GM18498 (cell line): Measurements from ENCODE around the gene ZFR.

Experiments
- ATAC-seq: cut with Tn5 transposase; IDR thresholded peaks from one replicate; pipeline ENCODE4 v1.9.1; 2021; ENCODE audit warnings: mild to moderate bottlenecking, moderate library complexity; ENCODE audit not compliant: unreplicated experiment

Gene ZFR

DNA sequence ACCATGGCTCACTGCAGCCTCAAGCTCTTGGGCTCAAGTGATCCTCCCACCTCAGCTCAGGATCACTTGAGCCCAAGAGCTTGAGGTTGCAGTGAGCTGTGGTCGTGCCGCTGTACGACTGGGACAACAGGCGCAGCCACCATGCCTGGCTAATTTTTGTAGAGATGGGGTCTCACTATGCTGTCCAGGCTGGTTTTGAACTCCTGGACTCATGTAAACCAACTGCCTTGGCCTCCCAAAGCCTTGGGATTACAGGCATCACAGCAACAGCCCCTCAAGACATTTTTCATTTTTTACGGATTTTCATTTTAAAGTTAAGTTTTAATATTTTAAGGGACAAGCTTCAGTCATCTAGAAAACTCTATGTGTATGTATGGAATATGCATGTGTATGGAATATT is 78.9 kb downstream of the ZFR start:
- ATAC-seq: no peak

DNA sequence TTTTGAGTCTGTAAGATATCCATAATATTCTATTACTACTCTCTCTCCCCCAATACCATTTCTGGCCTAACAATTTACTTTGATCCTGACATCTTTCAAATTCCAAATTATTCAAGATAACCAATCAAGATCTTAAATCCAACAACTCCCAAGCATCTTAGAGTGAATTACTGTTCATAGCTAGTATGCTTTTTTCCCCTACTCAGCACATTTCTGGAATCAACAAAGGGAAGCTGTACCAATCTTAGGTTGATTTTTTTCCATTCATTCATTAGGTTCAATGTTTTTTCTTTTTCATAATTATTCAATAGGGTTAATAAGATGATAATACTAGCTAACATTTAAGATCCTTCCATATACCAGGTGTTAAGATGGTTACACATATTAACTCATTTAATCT is 81.5 kb downstream of the ZFR start:
- ATAC-seq: no peak

DNA sequence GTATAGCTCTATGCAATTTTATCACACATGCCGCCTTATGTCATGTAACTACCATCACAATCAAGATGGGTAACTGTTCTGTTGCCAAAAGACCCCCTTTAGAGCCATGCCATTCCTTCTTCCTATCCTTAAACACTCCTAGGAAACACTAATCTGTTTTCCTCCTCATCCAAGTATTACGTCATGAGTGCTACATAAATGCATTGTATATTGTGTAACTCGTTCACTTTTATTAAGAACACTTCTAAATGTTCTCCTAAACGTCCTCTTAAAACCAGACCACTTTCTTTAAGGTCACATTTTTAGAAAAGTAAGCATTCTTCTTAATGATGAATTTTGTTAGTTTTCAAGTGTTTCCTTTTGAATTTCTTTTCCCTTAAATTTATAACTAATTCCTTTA is 82.0 kb downstream of the ZFR start:
- ATAC-seq: no peak

DNA sequence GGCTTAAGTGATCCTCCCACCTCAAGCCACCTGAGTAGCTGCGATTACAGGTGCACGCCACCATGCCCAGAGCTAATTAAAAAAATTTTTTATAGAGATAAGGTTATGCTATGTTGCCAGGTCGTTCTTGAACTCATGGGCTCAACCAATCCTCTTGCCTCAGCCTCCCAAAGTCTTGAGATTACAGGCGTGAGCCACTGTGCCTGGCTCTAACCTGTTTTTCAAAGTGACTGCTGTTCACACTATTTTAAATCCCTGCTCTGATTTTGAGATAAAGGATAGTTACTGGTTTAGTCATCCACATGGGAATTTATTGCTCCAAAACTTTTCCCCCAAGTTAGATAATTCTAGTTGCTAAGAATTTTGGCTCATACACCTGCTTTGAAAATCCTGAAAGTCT is 83.6 kb downstream of the ZFR start:
- ATAC-seq: no peak

DNA sequence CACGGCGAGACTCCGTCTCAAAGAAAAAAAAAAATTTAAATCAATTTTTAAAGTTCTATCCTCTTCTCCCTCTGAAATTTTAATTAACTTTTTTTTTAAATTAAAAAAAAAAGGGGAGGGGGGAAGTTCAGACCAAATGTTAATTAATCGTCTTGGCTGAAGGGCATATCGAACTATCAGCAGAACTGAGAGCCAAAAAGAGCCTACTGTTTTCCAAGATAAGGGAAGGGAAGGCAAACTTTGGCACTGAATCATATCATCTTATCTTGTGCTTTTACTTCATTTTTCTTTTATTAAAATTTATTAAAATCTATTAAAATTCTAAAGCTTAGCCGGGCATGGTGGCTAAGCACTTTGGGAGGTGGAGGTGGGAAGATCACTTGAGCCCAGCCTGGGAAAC is 85.9 kb downstream of the ZFR start:
- ATAC-seq: no peak

DNA sequence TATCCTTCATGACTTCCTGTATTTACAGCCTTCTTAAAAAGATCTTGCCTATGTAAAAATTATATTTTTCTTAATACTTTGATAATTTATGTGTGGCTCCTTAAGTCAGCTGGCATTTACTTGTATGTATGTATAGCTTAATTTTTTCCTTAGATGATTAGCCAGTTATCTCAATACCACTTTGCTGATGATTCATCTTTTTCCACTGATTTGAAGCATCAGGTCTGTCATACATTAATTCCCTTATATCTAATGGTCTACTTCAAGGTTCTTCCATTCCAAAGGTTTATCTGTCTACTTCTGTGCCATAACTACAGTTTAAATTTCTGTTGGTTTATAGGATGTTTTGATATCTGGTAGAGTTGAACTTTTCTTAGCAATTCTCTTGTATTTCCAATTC is 86.9 kb downstream of the ZFR start:
- no peak for ATAC-seq

DNA sequence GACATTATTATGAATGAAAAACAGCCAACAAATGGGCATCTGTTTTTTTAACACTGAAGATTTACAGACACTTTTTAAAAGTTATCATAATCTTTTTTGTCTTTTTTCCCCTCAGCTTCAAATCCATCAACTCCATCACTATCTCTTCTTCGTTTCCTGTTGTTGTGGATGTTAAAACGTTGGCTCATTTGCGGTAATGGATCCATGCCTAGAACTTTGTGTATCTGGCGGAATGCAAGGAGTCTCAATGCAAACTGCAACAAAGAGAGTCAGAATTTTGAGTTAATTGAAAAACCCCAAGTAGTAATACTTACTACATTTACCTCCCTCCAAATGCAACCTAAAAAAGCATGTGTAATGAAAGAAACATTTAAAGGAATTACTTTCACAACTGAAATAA is 88.9 kb downstream of the ZFR start:
- no peak for ATAC-seq

DNA sequence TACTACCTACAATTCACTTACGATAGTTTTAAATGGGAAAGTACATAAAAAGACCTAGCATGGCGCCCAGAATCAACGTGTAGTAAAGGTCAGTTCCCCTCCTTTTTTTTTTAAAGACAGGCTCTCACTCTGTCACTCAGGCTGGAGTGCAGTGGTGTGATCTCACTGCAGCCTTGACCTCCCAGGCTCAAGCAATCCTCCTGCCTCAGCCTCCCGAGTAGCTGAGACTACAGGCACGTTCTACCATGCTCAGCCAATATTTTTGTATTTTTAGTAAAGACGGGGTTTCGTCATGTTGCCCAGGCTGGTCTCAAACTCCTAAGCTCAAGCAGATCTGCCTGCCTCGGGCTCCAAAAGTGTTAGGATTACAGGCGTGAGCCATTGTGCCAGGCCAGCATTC is 91.1 kb downstream of the ZFR start:
- no peak for ATAC-seq

DNA sequence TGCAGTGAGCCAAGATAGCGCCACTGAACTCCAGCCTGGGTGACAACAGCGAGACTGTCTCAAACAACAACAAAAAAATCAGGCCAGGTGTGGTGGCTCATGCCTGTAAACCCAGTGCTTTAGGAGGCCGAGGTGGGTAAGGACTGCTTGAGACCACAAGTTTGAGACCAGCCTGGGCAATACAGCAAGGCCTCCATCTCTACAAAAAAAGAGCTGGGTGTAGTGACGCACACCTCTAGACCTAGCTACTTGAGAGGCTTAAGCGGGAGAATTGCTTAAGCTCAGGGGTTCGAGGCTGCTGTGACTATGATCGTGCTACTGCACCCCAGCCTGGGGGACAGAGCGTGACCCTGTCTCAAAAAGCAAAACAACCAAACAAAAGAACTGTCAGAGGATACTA is 91.9 kb downstream of the ZFR start:
- no peak for ATAC-seq

DNA sequence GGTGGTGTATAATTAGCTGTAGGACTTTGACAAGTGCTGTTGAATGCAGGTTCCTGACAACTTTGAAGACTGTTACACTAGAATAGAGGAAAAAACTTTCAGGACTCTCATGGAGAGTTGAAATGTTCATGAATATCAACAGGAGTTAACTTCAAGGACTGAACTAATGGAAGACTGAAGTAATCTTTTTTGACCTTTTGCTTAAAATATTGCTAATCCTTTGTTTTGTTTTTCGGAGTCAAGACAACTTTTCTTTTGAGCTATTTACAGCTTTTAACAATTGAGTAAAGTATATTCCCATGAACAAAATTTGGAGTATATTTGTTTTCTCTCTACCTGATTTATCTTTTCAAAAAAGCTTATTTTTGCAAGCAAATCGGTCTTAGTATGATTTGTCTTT is 97.7 kb downstream of the ZFR start:
- ATAC-seq: no peak

DNA sequence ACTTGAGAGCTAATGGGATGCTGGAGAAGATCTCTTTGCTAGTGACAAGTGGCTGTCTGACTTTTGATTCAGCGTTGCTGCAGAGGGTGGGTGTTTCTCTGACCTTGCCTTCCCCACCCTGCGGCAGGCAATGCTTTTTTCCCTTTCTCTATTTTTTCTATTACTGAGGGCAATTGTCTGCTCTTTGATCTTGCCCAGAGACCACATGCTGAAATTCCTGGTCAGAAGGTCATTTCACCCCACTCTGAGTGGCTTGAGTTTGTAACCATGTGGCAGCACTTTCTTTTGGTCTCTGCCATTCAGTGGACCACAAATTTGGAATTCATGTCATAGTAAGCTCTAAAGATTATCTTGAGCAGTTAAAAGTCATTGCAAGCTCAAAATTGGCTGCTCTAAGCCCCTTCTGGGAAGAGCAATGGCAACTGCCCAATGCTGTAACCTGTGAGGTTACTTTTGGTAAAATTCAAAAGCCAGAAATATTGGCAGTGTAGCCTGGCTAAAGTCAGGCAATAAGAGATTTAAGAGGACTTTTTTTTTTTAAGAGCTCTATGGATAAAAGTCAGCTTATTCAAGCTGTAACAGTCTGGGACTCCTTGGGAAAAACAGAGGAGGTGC is 101.4 kb downstream of the ZFR start:
- ATAC-seq: no peak

DNA sequence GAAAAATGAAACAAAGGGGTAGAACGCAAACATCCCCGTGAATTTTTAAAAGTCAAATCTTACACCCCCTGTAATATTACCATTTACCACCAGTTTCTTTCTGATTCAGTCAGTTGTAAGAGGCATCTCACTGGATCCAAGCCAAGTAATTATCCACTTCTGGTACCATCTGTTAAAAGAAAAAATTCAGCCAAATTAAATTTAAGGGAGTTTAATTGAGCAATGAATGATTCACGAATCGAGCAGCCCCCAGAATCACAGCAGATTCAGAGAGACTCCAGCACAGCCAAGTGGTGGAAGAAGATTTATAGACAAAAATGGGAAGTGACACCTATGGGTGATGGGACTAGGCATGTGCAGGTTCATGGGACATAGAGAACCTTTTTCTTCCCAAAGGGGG is 101.9 kb downstream of the ZFR start:
- ATAC-seq: no peak

DNA sequence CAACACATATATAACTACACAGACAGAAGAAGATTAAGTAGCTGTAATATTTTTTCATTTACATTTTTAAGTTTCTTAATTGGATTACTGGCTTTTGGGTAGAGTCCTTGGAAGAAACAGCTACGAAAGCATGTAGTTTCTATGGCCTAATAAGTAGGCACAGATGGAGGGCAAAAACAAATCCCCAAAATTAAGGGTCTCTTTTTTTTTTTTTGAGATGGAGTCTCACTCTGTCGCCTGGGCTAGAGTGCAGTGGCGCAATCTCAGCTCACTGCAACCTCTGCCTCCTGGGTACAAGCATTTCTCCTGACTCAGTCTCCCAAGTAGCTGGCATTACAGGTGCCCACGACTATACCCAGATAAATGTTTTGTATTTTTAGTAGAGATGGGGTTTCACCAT is 104.7 kb downstream of the ZFR start:
- ATAC-seq: no peak

DNA sequence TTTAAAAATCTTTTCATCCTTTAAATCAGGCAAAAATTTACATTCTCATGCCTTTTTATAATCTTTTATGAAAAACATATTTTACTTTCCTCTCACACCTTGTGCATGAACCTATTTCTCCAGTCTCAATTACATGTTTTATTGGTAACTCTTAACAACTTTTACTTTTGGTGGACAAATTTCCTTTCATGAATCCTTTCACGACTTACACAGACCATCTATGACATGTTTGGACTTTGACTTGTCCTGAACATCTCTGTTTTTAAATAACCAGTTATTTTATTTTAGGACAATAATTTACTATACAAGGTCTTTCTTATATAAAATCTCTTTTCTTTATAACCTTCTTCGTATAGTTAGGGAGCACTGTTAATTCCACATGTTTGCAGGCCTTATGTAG is 105.3 kb downstream of the ZFR start:
- ATAC-seq: no peak

DNA sequence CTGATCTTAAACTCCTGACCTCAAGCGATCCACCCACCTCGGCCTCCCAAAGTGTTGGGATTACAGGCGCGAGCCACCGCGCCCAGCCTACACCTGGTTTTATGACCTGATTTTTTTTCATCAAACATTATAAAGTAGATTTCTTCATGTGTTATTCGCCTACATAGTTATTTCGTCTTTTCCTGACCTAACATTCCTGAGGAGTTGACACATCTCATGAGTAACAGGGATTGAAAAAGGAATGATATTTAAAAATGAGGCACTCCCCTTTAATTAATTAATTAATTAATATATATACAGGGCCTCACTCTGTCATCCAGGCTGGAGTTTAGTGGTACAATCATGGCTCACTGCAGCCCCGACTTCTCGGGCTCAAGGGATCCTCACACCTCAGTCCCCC is 111.6 kb downstream of the ZFR start:
- no peak for ATAC-seq

DNA sequence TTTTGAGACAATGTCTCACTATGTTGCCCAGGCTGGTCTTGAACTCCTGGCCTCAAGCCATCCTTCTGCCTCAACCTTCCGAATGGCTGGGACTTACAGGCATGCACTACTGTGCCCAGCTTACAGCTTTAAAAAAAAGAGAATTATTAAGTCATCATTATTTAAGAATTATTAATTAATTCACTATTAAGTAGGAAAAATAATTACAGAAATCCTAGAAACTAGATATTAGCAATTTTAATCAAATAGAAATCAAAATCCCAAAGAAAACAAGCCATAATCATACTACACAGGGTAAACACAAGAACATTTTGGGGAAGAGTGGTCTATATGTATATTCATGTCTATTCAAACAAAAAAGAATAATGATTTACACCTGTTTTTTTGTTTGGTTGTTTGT is 112.2 kb downstream of the ZFR start:
- ATAC-seq: no peak

DNA sequence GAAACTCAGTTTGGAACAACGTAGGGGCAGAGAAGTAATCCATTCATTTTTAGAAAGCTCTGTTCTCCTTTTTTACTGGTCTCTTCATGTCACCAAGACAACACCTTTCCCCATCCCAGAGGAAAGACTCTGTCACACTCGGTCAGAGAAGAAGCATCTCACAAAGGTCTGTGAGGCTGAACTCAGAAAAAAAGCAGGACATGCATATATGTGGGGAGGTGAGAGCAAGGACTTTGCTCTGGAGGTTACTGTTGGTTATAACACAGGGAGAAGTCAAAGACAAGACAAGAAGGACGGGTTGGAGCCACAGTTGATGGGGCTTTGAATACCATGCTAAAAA is 112.6 kb downstream of the ZFR start:
- no peak for ATAC-seq

DNA sequence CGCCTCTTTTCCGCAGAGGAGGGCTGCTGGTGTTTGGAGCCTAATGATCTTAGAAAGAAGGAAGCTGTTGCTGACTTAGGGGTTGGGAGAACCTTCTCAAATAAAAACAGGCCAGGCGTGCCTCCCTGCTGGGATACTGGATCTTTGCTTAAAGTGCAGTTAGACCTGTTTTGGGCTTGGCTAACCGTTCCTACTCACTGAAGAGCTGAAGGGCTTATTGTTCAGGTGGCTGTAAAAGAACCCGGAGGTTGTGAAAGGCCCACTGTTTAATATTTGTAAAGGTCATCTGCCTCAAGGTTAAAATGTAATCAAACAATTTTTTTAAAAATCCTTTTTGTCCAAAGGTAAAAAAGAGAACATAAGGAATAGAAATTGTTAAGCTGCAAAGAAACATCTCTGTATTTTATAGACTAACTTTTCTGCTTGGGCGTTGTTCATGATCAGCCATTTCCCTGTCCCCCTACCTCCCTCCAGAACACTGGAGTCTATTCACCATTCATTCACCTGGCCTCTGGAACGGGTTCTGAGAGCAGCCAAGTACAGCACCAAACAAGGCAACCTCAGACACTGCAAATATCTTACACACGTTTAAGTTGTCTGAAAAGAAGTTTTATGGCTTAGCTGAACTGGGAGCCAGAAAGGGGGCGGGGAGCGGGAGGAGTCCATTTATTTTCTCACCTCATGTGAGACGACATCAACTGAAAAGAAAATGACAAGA is 113.2 kb downstream of the ZFR start:
- ATAC-seq: no peak

DNA sequence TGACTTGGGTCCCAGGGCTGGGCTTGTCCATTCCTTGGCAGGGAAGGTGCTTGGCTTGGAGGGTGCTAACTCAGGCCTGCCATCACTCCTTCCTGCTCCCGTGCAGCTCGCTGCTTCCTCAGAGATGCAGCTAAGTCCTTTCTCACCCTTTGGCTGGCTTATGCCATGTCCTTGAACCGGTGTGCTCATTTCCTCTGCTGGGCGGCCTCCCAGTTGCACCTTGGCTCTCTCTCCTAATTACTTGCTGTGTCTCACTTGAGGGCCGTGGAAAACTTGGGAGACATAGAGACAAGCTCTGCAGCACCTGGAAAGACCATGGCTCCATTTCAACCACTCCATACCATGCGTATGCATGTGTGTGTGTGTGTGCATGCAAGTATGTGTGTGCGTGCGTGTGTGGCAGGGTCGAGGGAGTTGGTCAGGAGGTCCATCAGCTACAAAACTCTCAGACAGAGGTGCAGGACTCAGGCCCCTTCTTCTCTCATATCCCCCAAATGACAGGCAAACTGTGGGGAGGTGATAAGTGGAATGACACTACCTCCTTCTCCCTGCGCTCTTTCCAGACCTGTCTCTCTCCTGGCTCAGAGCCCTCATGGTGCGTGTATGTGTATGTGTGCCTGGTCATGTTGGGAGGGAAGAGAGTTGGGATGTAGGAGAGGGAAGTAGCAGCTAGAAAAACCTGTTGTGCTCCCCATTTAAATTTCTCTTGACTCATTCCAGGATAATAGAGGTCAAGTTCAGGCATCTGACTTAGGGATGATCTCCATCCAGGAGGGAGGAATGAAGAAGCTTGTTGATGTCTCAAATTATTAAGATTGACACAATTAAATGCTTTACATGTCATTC is 114.2 kb downstream of the ZFR start:
- ATAC-seq: no peak

DNA sequence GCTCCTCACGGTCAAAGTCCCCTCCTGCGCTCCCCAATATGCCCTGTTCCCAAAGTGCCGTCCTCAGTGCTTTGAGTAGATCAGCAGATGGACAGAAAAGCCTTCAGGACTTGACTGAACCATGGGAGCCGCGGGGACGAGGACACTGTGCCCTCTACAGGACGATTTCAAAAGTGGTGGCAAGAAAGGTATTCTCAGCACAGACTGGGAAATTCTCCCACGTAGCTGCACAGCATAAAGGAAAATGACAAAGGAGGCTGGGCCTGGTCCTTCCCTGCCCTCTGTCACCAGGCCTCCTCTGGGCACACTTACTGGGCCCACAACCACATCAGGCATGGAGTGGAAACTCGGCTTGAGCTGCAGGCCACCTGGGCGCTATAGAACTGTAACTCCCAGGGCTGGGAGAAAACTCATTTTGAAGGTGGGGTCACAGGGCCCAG is 115.1 kb downstream of the ZFR start:
- ATAC-seq: peak; percentile 79

DNA sequence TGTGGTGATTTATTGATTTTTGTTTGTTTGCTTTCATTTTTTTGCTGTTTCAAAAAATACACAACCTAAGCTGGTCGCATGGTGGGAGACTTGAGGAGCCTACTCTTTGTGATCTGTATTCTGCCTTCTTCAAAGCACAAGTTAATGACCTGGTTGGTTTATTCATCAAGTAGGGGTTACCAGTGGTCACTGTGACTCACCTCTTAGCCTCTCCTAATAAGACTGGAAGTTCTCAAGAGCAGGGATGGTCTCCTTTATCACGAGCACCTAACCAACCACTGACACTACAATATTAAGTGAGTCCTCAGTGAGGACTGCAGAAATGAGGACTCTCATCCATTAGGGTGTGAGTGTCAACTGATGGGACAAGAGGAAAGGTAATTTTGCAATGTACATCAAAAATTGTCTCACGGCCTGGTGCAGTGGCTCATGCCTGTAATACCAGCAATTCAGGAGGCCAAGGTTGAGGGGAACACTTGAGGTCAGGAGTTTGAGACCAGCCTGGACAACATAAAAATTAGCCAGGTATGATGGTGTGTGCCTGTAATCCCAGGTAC is 118.2 kb downstream of the ZFR start:
- no peak for ATAC-seq

DNA sequence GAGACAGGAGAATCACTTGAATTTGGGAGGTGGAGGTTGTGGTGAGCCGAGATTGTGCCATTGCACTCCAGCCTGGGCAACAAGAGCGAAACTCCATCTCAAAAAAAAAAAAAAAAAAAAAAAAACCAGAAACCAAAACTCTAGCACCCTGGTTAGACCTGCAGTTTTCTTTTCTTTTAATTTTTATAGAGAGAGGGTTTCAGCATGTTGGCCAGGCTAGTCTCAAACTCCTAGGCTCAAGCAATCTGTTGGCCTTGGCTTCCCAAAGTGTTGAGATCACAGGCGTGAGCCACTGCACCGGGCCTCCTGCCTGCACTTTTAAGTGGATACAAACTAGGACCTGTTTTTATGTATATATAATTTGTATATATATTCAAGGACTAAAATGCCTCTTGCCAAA is 118.9 kb downstream of the ZFR start:
- ATAC-seq: no peak
